ENCODE results near the gene POLR2A.

POLR2A gene

DNA sequence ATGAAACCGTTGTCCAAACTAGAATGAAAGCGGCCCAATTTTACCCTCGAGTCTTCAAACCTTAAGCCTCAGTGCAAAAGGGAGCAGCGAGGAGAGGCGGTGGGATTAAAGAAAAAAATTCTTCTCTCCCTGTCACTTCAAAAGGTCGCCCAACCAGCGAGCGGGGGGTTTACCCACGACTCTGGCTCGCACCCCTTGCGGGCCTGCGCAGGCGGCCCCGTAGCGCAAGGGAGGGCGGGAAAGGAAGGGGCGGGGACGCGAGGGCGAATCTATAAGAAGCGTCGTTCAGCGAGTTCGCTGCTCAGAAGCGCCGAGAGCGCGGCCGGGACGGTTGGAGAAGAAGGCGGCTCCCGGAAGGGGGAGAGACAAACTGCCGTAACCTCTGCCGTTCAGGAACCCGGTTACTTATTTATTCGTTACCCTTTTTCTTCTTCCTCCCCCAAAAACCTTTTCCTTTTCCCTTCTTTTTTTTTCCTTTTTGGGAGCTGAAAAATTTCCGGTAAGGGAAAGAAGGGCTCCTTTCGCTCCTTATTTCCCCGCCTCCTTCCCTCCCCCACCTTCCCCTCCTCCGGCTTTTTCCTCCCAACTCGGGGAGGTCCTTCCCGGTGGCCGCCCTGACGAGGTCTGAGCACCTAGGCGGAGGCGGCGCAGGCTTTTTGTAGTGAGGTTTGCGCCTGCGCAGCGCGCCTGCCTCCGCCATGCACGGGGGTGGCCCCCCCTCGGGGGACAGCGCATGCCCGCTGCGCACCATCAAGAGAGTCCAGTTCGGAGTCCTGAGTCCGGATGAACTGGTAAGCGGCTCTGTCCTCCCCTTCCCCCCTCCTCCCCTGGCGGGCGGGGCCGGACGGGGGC is at the start of gene POLR2A:
Gene POLR2A, plus strand, starts transcription at position 300 of the 852 bp plus-strand sequence.
- peak; percentile 98 for DNase-seq (ENCODE audit: low spot score)

DNA sequence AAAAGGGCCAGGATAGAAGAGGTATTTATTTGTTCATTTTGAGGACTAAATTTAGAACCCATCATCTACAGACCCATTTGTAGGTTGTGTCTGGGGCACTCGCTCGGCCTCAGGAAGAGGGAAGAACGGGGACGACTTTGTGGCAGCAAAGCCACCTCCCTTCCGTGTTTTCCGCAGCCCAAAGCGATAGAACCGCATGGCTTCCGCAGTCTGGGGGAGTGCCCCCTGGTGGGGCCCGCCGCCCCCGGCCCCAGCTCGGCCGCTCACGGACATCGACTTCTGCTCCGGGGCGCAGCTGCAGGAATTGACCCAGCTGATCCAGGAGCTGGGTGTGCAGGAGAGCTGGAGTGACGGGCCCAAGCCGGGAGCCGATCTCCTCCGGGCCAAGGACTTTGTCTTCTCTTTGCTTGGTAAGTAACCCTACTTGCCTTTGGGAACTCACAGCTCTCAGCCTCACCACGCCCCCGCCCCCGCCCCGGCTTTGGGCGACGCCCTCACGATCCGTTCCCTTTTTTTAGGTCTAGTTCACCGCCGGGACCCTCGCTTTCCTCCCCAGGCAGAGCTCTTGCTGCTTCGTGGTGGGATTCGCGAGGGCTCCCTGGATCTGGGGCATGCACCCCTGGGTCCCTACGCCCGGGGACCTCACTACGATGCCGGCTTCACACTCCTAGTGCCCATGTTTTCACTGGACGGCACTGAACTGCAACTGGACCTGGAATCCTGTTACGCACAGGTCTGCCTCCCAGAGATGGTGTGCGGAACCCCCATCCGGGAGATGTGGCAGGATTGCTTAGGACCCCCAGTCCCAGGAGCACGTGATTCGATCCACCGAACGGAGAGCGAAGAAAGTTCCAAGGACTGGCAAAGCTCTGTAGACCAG is 48.2 kb upstream of the POLR2A start:
- no peak for DNase-seq (ENCODE audit: low spot score)

DNA sequence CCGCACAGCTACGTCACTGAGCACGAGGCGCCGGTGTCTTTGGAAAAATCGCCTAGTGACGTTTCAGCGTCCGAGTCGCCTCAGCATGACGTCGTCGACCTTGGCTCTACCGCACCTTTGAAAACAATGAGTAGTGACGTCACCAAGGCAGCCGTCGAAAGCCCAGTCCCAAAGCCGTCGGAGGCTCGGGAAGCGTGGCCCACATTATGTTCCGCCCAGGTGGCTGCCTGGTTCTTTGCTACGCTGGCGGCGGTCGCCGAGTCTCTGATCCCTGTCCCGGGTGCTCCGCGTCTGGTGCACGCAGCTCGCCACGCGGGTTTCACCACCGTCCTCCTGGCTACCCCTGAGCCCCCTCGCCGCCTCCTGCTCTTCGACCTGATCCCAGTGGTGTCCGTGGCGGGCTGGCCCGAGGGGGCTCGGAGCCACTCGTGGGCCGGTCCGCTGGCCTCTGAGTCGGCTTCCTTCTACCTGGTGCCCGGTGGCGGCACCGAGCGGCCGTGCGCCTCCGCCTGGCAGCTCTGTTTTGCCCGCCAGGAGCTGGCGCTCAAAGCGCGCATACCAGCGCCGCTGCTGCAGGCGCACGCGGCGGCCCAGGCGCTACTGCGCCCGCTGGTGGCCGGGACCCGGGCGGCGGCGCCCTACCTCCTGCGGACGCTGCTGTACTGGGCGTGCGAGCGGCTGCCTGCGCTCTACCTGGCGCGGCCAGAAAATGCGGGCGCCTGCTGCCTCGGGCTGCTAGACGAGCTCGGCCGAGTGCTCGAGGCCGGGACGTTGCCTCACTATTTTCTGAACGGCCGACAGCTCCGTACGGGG is 47.4 kb upstream of the POLR2A start:
- peak; percentile 66 for DNase-seq (ENCODE audit: low spot score)

DNA sequence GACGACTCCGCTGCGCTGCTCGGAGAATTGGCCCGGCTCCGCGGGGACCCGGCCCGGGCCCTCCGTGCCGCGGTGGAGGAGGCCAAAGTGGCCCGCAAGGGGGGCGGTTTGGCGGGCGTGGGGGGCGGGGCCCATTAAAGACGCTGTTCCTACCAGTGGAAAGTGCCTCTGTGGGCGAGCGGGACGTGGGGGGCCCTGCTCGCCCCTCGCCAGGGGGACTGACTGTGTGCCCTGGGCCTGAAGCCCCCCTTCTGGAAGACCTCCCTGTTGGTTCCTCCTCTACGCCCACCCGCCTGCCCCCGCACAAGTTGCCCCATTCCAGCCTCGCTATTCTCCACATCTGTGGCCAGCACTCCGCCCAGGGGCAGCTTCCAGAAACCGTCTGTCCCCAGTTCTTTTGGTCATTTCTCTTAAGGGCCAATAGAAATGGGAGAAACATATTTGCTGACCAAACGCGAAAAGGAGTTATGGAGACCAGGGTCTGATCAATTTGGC is 46.8 kb upstream of the POLR2A start:
- no peak for DNase-seq (ENCODE audit: low spot score)

DNA sequence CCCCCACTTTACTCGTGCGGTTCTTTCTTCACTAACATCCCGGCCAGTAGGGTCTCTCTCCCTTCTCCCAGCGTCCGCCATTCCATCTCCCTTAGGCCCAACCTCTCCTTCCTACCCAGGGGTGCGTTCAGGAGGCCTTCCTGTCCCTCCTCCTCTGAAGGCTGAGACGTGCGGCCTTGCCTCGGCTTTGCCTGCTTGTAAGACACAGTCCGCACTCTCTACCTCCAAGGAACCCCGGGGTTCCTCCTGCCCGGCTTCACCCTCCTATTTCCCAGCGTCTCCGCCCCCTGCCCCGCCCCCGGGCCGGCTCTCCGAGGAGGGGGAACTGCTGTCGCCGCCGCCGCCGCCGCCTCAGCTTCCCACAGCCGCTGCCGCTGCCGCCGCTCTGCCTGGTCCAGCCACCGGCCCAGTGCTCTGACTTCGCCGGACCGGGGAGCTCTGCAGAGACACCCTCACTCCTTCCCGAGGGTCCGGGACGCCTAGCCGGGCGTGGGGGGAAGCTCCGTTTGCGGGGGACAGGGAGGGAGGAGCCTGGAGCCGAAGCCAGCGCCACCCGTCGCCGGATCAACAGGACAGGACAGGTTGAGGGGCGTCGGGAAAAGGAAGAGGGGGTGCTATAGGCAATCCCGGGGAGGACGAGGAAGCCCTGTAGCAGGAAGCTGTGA is 46.1 kb upstream of the POLR2A start:
- no peak for DNase-seq (ENCODE audit: low spot score)

DNA sequence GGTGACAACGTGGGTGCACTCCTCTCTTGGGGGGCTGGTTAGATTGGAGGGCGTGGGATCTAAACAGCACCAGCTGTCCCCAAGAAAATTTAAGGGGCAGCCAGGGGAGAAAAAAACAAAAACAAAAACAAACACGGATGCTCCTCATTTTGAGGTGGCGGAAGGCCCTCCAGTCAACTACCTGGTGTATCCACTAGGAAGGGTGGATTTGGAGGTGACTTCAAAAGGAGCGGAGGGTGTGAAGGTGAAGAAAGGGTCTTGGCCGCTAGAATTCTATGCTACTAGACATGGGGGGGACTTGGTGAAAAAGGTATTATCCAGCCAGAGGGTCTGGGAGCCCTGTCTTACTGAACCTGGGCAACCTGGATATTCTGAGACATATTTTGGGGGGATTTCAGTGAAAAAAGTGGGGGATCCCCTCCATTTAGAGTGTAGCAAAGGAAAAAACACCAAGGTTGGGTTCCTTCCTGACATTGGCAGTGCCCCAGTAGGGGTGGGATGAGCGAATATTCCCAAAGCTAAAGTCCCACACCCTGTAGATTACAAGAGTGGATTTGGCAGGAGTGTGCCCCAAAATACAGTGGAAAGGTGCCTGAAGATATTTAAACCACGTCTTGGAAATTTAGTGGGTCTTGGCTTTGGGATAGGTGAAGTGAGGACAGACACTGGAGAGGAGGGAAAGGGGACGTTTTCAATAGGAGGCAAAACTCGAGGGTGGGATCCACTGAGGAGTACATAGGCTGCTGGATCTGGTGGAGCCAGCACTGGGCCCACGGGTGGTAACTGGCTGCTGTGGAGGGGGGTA is 45.3 kb upstream of the POLR2A start:
- DNase-seq (ENCODE audit: low spot score): no peak

DNA sequence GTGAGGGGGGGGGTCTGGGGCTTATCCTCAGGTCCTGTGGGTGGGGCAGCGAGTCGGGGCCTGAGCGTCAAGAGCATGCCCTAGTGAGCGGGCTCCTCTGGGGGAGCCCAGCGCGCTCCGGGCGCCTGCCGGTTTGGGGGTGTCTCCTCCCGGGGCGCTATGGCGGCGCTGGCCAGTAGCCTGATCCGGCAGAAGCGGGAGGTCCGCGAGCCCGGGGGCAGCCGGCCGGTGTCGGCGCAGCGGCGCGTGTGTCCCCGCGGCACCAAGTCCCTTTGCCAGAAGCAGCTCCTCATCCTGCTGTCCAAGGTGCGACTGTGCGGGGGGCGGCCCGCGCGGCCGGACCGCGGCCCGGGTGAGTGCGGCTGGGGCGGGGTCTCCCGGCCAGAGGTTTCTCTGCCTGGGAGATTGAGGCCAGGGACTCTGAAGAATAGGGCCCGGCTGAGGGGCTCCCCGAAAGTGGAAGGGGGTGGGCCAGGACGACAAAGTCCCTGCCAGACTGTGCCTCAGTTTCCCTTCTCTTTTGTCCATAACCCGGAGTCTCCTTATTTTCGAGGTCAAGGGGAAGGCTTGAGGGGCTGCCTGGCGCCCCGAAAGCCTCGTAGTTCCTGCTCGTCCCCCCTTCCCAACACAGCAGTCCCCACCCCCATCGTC is 44.6 kb upstream of the POLR2A start, which contains the start of gene FGF11:
Gene FGF11, plus strand, starts transcription at position 51 of the 651 bp plus-strand sequence. Its CDS starts 109 bp downstream, at position 160.
- no peak for DNase-seq (ENCODE audit: low spot score)

DNA sequence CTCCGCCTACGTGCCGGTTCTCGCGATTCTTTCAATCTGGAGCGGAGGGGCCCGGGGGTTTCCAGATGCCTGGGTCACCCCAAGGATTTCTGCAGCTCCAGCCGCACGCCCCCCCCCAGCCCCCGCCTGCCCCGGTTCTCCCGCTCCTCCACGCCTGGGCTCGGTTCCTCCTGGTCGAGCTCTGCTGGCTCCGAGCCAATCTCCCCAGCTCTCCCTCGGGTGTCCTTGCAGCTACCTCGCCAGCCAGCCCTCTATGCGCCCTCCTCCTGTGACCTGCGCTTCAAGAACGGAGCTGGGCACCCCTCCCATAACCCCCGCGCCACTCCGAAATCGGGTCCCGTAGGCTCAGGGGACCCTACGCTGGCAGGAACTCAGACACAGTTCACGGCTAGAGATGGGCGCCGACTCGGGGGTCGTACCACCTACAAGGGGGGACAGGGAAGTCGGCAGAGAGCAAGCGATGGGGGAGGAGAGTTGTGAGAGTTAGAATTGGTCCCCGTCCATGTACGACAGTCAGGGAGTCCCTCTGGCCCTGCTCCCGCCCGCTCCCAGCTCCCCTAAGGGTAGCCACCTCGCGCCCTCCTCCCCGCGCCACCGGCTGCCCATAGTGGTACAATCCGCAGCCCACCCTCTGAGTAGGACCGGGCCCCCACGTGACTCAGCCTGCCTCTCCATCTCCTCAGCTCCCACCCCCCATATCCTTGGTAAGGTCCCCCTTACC is 43.9 kb upstream of the POLR2A start:
- no peak for DNase-seq (ENCODE audit: low spot score)

DNA sequence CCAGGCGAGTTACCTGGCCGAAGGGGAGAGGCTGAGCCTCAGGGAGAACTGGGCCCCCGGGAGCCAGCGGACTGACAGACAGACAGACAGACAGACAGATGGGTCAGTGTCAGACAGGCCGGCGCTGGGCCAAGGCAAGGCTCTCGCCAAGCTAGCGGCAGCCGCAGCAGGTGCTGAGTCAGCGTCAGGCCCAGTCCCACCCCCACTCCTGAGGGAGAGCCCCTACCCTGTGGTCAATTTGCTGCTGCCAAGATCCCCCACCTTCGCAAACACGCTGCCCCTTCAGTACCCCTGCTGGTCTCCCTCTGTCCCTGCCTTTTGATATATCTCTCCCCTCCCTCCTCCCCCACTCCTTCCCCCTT is 43.4 kb upstream of the POLR2A start:
- DNase-seq (ENCODE audit: low spot score): no peak

DNA sequence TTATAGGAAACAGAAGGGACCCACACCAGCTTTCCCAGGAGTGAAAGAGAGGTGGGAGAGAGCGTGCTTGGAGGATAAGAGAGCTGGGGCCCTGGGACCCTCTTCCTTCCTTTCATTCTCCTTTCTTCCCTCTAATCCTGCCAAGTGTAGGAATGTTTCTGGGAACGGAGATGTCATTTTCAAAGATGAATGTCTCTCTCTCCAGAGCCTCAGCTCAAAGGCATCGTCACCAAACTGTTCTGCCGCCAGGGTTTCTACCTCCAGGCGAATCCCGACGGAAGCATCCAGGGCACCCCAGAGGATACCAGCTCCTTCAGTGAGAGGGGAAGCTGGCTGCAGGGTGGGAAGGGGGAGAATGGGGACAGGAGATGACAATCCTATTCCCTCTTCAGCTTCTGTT is 42.9 kb upstream of the POLR2A start:
- DNase-seq (ENCODE audit: low spot score): no peak

DNA sequence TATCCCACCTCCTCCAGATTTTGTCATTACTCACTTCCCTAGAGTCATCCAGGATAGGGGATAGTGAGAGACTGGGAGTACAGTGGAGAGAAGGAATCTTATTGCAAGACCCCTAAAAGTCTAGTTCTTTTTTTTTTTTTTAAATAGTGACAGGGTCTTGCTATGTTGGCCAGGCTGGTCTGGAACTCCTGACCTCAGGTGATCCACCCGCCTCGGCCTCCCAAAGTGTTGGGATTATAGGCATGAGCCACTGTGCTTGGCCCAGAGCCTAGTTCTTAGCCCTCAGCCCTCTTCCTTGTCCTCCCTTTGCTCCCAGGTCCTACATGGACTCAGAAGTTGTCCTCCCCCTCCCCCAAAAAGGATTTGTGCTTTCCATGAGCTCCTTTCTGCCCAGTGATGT is 42.0 kb upstream of the POLR2A start:
- DNase-seq (ENCODE audit: low spot score): no peak

DNA sequence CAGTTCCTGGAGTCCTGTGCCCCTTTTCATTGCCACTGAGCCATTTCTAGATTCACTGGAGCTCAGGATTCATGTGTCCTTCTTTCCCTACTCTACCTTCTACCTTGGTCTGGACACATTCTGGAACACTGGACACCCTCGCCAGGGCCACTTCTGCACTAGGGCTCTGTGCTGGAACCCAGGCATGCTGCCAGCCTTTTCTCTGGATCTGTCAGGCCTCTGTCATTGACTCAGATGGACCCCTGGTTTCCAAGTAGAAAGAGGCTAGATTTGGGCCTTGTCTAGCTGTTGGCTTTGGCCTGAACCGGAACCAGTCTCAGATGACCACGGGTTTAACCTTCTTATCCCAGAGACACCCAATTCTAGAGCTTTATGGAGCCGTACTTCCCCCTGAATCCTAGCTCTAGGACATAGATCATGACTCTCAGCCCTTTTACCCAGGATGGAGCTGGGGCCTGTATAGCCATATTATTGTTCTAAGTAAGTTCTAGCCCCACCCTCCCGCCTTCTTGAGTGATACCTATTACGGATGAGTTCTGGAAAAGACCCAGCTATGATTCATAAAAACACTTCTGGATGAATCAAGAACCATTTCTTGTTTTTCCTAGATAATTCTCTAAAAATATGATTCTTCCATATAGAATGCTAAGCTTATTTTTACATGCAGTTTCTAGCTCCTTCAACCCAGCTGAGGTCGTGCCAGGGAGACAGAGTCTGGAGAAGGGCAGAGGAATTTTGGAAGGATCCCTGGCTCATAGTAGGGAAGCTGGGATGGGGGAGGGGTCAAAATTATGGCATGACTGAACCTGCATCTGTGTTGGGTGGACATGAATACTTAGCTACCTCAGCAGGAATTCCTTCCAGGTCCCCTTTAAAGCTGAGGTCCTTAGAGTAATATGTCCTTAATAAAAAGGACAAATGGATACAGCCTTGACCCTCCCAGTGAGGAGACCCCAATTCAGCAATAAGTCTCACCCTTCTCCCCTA is 40.4 kb upstream of the POLR2A start:
- no peak for DNase-seq (ENCODE audit: low spot score)

DNA sequence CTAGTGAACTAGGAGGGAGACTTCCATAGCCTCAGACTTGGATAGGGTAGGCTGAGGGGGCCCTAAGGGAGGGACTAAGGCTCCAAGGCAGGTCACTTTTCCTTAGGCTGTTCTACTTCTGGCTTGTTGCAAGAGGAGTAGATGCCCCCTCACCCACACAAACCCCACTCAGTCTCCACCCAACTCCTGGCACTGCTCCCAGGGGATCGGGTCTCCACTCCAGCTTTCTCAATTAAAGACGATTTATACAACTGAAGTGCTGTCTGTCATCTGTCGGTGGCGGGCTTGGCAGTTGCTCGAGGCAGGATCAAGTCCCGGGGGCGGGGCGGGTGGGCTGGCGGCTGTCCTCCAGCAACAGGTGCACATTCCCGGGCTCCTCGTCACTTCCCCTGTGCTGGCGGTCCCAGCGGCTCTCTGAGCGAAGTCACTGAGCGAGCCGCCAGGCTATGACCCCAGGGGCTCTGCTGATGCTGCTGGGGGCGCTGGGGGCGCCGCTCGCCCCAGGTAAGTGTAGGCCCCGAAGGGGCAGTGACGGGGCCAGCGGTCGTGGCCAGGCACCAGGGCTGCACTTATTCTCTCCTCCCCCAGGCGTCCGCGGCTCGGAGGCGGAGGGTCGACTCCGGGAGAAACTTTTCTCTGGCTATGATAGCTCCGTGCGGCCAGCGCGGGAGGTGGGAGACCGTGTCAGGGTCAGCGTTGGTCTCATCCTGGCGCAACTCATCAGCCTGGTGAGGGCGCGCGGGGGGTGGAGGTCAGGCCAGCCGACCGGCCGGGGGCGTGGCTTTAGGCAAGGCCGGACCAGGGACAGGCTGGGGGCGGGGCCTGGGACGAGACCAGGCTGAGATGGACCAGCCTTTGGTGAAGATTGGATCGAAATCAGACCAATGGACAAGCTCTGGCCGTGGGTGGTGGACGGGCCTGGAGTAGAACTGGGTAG is 39.2 kb upstream of the POLR2A start, which contains the start of gene CHRNB1:
Gene CHRNB1, plus strand, starts transcription at position 380 of the 937 bp plus-strand sequence. Its CDS starts 67 bp downstream, at position 447.
- peak; percentile 66 for DNase-seq (ENCODE audit: low spot score)

DNA sequence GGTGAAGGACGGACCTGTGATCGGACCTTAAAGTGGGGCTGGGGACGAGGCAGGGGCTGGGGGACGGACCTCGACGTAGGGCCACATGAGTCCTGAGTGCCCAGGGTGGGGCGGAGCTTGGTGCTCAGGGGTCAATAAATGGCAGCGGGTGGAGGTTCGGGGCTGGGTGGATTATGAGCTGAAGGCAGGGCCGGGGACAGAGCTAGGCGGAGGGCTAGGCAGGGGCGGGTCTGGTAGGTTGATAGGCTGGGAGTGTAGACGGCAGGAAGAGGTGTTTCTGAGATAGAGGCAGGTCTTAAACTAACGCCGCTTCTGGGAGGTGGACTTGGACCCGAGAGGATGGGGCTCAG is 38.6 kb upstream of the POLR2A start:
- no peak for DNase-seq (ENCODE audit: low spot score)

DNA sequence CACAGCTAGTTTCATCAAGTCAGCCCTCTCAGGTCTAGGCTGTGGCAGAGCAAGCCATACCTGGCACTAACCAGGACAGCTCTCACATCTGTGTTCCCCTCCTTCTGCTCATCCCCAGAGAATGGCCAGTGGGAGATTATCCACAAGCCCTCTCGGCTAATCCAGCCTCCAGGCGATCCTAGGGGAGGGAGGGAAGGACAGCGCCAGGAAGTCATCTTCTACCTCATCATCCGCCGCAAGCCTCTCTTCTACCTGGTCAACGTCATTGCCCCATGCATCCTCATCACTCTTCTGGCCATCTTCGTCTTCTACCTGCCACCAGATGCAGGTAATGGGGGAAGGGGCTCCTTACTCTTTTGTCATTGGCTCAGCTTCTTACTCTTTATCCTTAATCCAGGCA is 35.7 kb upstream of the POLR2A start:
- no peak for DNase-seq (ENCODE audit: low spot score)

DNA sequence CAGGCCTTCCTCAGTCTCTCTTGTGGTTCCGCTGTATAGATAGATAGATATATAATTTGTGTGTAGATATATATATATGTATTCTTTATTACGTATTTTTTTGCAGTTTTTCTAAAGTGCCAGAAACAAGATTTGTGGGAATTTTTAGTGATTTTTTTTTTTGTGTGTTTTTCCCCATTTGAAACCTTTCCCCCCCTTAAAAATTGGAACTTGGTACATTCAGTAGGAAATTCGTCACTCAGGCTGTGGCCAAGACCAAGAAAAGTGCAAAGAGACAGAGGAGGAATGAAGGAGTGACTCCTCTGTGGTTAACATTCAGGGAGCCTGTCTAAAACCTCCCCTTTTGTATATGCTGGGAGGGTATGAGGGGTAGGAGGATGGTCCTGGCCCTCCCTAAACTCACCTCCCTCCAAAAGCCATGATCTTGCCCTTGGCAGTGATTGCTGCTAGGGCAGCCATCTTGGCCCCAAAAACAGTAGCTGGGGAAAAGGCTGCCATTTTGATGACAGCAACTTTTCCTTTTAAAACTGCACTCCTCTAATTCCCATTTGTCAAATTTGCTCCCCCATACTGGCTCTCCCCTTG is 24.1 kb upstream of the POLR2A start:
- no peak for DNase-seq (ENCODE audit: low spot score)

Measured in pons (tissue), 1 donor.